T-helper 1 cell treated with Interleukin-12 subunit alpha and Interleukin-12 subunit beta and Interleukin-4 antibody, amounts not matched to agents 30 ng/mL and 1 ng/mL, for 36 hours (primary cell): Measurements from ENCODE around the gene FTSJ1. TPM values are rescaled to one million over a fixed set of nuclear protein-coding genes. Genes with fewer than 3 reads are reported as not detected.

Experiments
- intact Hi-C: fragments of 100-400 bp; cut with micrococcal nuclease; formaldehyde crosslinking; loops from one replicate; pipeline ENCODE4 v1.15.1; 2024
- total RNA-seq: library from RNA; stranded (reverse); gene quantifications from 2 replicates; pipeline ENCODE4 v1.2.3, GENCODE V29; 2022

The FTSJ1 gene
- total RNA-seq, 1 donor from 2014 or later, result 66.3 TPM

GRCh38 chrX:48520976-48521352 is 45.0 kb downstream of the FTSJ1 start:
- intact Hi-C loops, result loop anchor here (1.0 to 10.0 kb wide), 16 partner anchors 13 to 1401 kb away; partner anchors contain the start of genes ARAF, CLCN5, PIM2 and PORCN

- intact Hi-C loops, result loop anchor here (1.0 to 10.0 kb wide), 16 partner anchors 13 to 1401 kb away; partner anchors contain the start of genes ARAF, CLCN5, PIM2 and PORCN
These were observed 45.6 kb downstream of the FTSJ1 start, which contains the start of gene EBP for GRCh38 chrX:48521353-48522243. TSS of gene EBP (plus strand) at chrX:48521808. CDS start at chrX:48523772, 1,964 bp downstream.

- intact Hi-C loops, result loop anchor here (5.0 to 10.0 kb wide), 5 partner anchors 395 to 1400 kb away; partner anchors contain the start of genes ARAF, CLCN5, PIM2 and UBA1
These were observed 46.3 kb downstream of the FTSJ1 start for GRCh38 chrX:48522291-48522690.

- intact Hi-C loops, result loop anchor here (5.0 to 10.0 kb wide), 5 partner anchors 394 to 1399 kb away; partner anchors contain the start of genes ARAF, CLCN5, PIM2 and UBA1
These were observed 47.7 kb downstream of the FTSJ1 start for GRCh38 chrX:48523682-48524081.

GRCh38 chrX:48525853-48526252 is 49.9 kb downstream of the FTSJ1 start:
- intact Hi-C loops, result loop anchor here (10.0 kb wide), 1 partner anchor 1331 kb away; the partner anchor contains the start of gene UBA1

GRCh38 chrX:48530736-48531135 is 54.7 kb downstream of the FTSJ1 start:
- intact Hi-C loops, result no loop called here

- intact Hi-C loops, result no loop called here
These were observed 55.5 kb downstream of the FTSJ1 start for GRCh38 chrX:48531358-48531959.

- intact Hi-C loops, result no loop called here
These were observed 56.2 kb downstream of the FTSJ1 start for GRCh38 chrX:48532161-48532560.

- intact Hi-C loops, result no loop called here
These were observed 57.2 kb downstream of the FTSJ1 start for GRCh38 chrX:48533165-48533564.

Other genes starting within 250 kb of the FTSJ1 start
- not detected in 2 replicates for gene SSX1, start 220.8 kb upstream of the FTSJ1 start, total RNA-seq
- not detected in 2 replicates for gene SSX3, start 119.5 kb upstream of the FTSJ1 start, total RNA-seq
- gene SSX4, start 92.7 kb upstream of the FTSJ1 start, total RNA-seq, result not detected in 2 replicates
- gene SSX4B, start 64.2 kb upstream of the FTSJ1 start, total RNA-seq, result not detected in 2 replicates
- gene SLC38A5, start 5.9 kb upstream of the FTSJ1 start, total RNA-seq, result 73.9 and 93.1 TPM in 2 replicates
- gene PORCN, start 32.8 kb downstream of the FTSJ1 start, total RNA-seq, result 19.1 and 21.3 TPM in 2 replicates
- 226 and 227 TPM in 2 replicates for gene EBP, start 45.6 kb downstream of the FTSJ1 start, total RNA-seq
- 20.1 and 22.4 TPM in 2 replicates for gene TBC1D25, start 63.5 kb downstream of the FTSJ1 start, total RNA-seq
- gene RBM3, start 98.3 kb downstream of the FTSJ1 start, total RNA-seq, result 343 and 349 TPM in 2 replicates
- gene WDR13, start 121.3 kb downstream of the FTSJ1 start, total RNA-seq, result 50.0 and 55.0 TPM in 2 replicates
- gene WAS, start 207.6 kb downstream of the FTSJ1 start, total RNA-seq, result 151 and 162 TPM in 2 replicates
- gene SUV39H1, start 220.5 kb downstream of the FTSJ1 start, total RNA-seq, result 21.7 and 25.0 TPM in 2 replicates